GM13976 (cell line): ENCODE data around the gene KRTAP5-7.
"Not testable (repeated sequence)": the region's sequence is repeated elsewhere in the genome, so short reads cannot be mapped to it uniquely, and the experiment has no call there.

Source experiments
- DNase-seq: peaks from one replicate; pipeline ENCODE4 v3.0.0; 2012; ENCODE audit warnings: low spot score
- in situ Hi-C: fragments of 300-500 bp; cut with MboI; formaldehyde crosslinking; loops from one replicate; pipeline ENCODE4 v1.12.0; 2022; ENCODE audit warnings: low sequenced_read_pairs, mixed read lengths, inconsistent platforms; ENCODE audit not compliant: unreplicated experiment
- TF ChIP-seq, protein P1 (sequence below): IDR thresholded peaks from 2 replicates; pipeline ENCODE4 v1.5.1; 2012; ENCODE audit warnings: borderline replicate concordance, mild to moderate bottlenecking; ENCODE audit not compliant: insufficient read depth; ENCODE audit errors: extremely low read depth, missing control alignments, control extremely low read depth

Gene KRTAP5-7

DNA sequence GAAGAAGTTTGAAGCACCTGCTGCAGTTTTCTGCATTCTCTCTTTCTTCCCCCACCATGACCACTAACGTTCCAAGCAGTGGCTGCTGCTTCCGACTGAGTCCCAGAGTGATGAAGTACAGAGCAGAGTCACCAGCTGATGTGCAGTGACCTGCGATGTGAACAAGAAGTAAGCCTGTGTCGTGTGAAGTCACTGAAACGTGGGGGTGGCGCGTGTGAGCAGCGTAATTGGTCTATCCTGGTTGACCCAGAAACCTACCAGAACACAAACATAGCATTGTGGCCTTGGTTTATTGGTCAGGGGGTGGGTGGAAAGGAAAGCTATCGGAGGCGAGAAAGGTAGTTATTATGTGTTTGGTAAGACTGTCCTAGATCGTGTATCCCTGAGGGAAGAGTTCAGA lies 3.5 kb downstream of the KRTAP5-7 start:
- TF ChIP-seq, protein P1, sequence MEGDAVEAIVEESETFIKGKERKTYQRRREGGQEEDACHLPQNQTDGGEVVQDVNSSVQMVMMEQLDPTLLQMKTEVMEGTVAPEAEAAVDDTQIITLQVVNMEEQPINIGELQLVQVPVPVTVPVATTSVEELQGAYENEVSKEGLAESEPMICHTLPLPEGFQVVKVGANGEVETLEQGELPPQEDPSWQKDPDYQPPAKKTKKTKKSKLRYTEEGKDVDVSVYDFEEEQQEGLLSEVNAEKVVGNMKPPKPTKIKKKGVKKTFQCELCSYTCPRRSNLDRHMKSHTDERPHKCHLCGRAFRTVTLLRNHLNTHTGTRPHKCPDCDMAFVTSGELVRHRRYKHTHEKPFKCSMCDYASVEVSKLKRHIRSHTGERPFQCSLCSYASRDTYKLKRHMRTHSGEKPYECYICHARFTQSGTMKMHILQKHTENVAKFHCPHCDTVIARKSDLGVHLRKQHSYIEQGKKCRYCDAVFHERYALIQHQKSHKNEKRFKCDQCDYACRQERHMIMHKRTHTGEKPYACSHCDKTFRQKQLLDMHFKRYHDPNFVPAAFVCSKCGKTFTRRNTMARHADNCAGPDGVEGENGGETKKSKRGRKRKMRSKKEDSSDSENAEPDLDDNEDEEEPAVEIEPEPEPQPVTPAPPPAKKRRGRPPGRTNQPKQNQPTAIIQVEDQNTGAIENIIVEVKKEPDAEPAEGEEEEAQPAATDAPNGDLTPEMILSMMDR: no peak
- no peak for DNase-seq
- in situ Hi-C loops: no loop called here

DNA sequence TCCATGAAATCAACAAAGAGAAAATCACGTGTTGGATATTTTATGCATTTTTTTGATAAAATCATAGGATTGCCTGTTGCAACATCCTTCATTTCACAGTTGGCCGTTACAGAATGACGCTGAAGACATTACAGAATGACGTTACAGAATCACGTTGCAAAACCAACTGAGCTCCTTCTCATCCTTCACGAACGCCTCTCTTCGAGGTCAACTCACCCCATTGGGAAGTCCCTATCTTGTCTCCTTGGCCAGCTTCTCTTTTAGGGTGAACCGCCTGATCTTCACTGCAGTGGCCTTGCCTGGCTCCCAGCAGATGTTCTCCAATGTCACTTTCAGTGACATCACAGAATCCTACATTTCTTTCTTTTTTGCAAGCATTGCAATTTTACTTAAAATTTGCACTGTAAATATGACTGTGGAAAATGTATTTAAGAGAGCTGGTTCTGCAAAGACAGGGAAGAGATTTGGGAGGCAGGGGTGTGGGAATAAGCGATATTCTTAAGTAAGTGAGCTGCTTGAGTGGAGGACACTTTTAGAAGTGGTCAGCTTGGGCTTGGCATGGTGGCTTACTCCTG lies 5.1 kb downstream of the KRTAP5-7 start:
- in situ Hi-C loops: no loop called here
- TF ChIP-seq, protein P1: no peak
- DNase-seq: no peak

DNA sequence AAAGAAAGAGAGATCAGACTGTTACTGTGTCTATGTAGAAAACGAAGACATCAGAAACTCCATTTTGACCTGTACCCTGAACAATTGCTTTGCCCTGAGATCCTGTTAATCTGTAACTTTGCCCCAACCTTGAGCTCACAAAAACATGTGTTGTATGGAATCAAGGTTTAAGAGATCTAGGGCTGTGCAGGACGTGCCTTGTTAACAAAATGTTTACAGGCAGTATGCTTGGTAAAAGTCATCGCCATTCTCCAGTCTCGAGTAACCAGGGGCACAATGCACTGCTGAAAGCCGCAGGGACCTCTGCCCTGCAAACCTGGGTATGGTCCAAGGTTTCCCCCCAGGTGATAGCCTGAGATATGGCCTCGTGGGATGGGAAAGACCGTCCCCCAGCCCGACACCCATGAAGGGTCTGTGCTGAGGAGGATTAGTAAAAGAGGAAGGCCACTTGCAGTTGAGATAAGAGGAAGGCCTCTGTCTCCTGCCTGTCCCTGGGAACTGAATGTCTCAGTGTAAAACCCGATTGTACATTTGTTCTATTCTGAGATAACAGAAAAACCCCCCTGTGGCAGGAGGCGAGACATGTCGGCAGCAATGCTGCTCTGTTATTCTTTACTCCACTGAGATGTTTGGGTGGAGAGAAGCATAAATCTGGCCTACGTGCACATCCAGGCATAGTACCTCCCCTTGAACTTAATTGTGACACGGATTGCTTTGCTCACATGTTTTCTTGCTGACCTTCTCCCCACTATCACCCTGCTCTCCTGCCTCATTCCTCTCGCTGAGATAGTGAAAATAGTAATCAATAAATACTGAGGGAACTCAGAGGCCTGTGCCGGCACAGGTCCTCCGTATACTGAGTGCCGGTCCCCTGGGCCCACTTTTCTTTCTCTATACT lies 7.9 kb downstream of the KRTAP5-7 start:
- in situ Hi-C loops, DNase-seq: not testable (repeated sequence)

DNA sequence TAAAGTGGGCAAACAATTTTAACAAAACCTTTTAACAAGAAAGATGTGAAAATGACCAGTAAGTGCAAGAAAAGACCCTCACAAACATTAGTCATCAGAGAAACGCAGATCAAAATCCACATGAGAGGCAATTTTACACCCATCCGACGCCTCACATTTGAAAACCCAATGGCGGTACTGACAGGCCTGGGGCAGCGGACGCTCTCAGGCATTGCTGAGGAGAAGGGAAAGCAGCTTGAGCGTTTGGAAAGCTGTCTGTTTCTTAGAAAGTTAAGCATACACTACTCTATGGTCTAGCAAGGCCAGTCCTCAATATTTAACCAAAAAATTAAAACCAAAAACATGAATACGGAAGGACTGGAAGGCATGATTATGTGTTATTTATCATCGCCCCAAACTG lies 8.8 kb downstream of the KRTAP5-7 start:
- in situ Hi-C loops: no loop called here
- TF ChIP-seq, protein P1: no peak
- DNase-seq: no peak

DNA sequence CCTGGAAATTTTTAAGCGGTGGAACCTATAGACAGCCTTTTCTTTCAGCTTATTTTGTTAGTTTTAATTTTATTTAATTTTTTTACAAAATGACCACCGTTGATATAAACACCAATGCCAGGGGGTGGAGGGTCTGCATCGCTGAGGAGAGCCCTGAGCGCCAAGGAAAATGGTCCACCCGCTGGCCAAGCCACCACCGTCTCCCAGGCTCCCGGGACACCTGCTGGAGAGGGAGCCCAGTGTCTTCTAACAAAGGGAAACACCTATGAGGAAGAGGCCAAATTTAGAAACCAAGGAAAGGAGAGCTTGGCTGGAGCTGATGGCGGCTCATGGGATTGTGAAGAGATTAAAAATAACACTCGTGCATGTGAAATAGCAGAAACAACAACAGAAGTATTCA lies 10.5 kb downstream of the KRTAP5-7 start:
- DNase-seq: no peak
- in situ Hi-C loops: no loop called here
- TF ChIP-seq, protein P1: no peak

DNA sequence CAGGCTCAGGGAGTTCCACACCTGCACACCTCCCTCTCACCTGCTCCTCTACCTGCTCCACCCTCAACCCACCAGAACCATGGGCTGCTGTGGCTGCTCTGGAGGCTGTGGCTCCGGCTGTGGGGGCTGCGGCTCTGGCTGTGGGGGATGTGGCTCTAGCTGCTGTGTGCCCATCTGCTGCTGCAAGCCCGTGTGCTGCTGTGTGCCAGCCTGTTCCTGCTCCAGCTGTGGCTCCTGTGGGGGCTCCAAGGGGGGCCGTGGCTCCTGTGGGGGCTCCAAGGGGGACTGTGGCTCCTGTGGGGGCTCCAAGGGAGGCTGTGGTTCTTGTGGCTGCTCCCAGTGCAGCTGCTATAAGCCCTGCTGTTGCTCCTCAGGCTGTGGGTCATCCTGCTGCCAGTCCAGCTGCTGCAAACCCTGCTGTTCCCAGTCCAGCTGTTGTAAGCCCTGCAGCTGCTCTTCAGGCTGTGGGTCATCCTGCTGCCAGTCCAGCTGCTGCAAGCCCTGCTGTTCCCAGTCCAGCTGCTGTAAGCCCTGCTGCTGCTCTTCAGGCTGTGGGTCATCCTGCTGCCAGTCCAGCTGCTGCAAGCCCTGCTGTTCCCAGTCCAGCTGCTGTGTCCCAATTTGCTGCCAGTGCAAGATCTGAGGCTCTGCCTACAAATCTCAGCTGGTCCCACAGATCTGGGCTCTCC lies 11.1 kb downstream of the KRTAP5-7 start, which contains the start of gene KRTAP5-8:
TSS of gene KRTAP5-8 (plus strand) at position 49 of the 689 bp plus-strand sequence. CDS start at position 80, 31 bp downstream.
- DNase-seq, in situ Hi-C loops: not testable (repeated sequence)

DNA sequence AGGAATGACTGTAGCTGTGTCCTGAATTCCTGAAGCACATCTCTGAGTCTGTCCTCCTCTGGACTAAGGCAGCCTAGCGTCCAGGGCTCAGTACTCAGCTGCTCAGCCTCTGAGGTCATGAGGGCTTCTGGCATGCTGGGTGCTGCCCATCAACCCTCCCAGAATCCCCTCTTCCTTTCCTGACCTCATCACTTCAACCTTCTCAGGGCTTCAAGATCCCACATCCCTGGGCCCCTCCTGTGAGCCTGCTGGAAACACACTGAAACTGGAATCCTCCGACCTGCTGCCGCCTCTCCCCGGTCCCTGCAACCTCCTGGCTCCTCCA lies 11.6 kb downstream of the KRTAP5-7 start:
- TF ChIP-seq, protein P1: no peak
- no peak for DNase-seq
- in situ Hi-C loops: no loop called here
